DOHH2 (cell line): ENCODE results near the gene FAM131C.

ENCODE experiments used
- H3F3A ChIP-seq: fragments of 200-600 bp; sonication (generic), shearing (Covaris generic); 2 replicates; pipeline ENCODE4 v1.6.0; 2016; ENCODE audit warnings: antibody characterized with exemption, mild to moderate bottlenecking; ENCODE audit not compliant: control insufficient read depth, insufficient read depth
- H3K27ac ChIP-seq: fragments of 200-600 bp; sonication (generic); 2 replicates; pipeline ENCODE4 v1.5.1; 2014; ENCODE audit warnings: low read depth, mild to moderate bottlenecking, low read length, moderate library complexity
- H3K27me3 ChIP-seq: fragments of 200-600 bp; sonication (generic); 2 replicates; pipeline ENCODE4 v1.6.1; 2014; ENCODE audit warnings: mild to moderate bottlenecking, low read length, mixed read lengths; ENCODE audit not compliant: control insufficient read depth
- H3K36me3 ChIP-seq: fragments of 200-600 bp; sonication (generic); 2 replicates; pipeline ENCODE4 v1.6.1; 2014; ENCODE audit warnings: mild to moderate bottlenecking, low read length, moderate library complexity, mixed read lengths; ENCODE audit not compliant: control insufficient read depth
- H3K4me1 ChIP-seq: fragments of 200-600 bp; sonication (generic); 2 replicates; pipeline ENCODE4 v1.6.1; 2014; ENCODE audit warnings: mild to moderate bottlenecking, low read length, mixed read lengths; ENCODE audit not compliant: control insufficient read depth
- H3K4me2 ChIP-seq: fragments of 200-600 bp; sonication (generic); 2 replicates; pipeline ENCODE4 v1.6.0; 2014; ENCODE audit warnings: mild to moderate bottlenecking, low read length, moderate library complexity
- H3K4me3 ChIP-seq: fragments of 200-600 bp; sonication (generic); 2 replicates; pipeline ENCODE4 v1.5.1; 2014; ENCODE audit warnings: mild to moderate bottlenecking, low read length, mixed read lengths
- H3K79me2 ChIP-seq: fragments of 200-600 bp; sonication (generic); 2 replicates; pipeline ENCODE4 v1.6.1; 2014; ENCODE audit warnings: mild to moderate bottlenecking, low read length, mixed read lengths; ENCODE audit not compliant: control insufficient read depth
- H3K9me2 ChIP-seq: fragments of 200-600 bp; sonication (generic); replicated peaks from 2 replicates; pipeline ENCODE4 v1.6.1; 2014; ENCODE audit warnings: mild to moderate bottlenecking, low read length, mixed read lengths; ENCODE audit not compliant: control insufficient read depth
- H3K9me3 ChIP-seq: fragments of 200-600 bp; sonication (generic); 2 replicates; pipeline ENCODE4 v1.6.1; 2014; ENCODE audit warnings: antibody characterized with exemption, low read length, mixed read lengths; ENCODE audit not compliant: control insufficient read depth, insufficient read depth
- H4K20me1 ChIP-seq: fragments of 200-600 bp; sonication (generic); 2 replicates; pipeline ENCODE4 v1.6.0; 2014; ENCODE audit warnings: low read depth, mild to moderate bottlenecking, antibody characterized with exemption, low read length, moderate library complexity; ENCODE audit not compliant: control insufficient read depth, insufficient read depth
- CTCF ChIP-seq: fragments of 200-600 bp; sonication (generic); IDR thresholded peaks from one replicate; pipeline ENCODE4 v1.5.1; 2014; ENCODE audit warnings: antibody characterized with exemption, mild to moderate bottlenecking, low read depth, low read length; ENCODE audit not compliant: poor library complexity, severe bottlenecking
- EZH2phosphoT487 ChIP-seq: fragments of 200-600 bp; sonication (generic); IDR thresholded peaks from 2 replicates; pipeline ENCODE4 v1.6.1; 2017; ENCODE audit warnings: borderline replicate concordance, mild to moderate bottlenecking, antibody characterized with exemption, low read length, moderate library complexity, mixed read lengths

Gene FAM131C

DNA sequence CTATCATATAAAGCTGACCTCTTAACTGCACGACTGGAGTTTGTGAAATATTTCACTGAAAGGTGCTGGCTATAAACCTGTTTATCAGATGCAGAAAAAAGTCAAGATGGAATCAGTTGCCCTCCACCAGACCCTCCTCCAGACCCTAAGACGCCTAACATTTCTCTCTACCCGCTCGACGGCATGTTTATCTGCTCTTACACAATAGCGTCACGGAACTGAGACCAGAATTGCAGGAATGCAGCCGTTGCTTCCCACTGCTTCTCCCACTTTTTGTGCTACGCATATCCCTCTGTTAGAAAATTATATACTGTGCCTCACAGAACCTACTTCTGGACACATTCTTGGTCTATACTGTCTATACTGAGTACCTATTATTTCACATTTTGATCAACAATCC, 28.2 kb upstream of the FAM131C start:
- Histone ChIP-seq H3K27me3 (no peaks in the 10 kb centered on the region), H3K9me3 (no peaks in the 10 kb centered on the region), H3K4me2 (no peak overlapping the region), H3F3A (no peaks in the 10 kb centered on the region), H3K36me3 (no peaks in the 10 kb centered on the region), H3K4me3 (no peak overlapping the region), H4K20me1 (no peaks in the 10 kb centered on the region), H3K9me2 (no peaks in the 10 kb centered on the region), H3K79me2 (no peaks in the 10 kb centered on the region), H3K27ac (no peak overlapping the region), H3K4me1 (no peaks in the 10 kb centered on the region)
- TF ChIP-seq CTCF (no peak), EZH2phosphoT487 (no peak)

GRCh38 chr1:16099412-16099811, 26.0 kb upstream of the FAM131C start:
- H3K4me1 ChIP-seq = no peaks in the 10 kb centered on the region
- no peak overlapping the region for H3K27ac ChIP-seq
- no peaks in the 10 kb centered on the region for H3K9me2 ChIP-seq
- H4K20me1 ChIP-seq = no peaks in the 10 kb centered on the region
- no peaks in the 10 kb centered on the region for H3F3A ChIP-seq
- H3K4me2 ChIP-seq = no peak overlapping the region
- H3K79me2 ChIP-seq = no peaks in the 10 kb centered on the region
- H3K27me3 ChIP-seq = no peaks in the 10 kb centered on the region
- H3K36me3 ChIP-seq = no peaks in the 10 kb centered on the region
- no peaks in the 10 kb centered on the region for H3K9me3 ChIP-seq
- no peak for TF ChIP-seq EZH2phosphoT487
- TF ChIP-seq CTCF = no peak
- no peak overlapping the region for H3K4me3 ChIP-seq

- no peaks in the 10 kb centered on the region for H3K9me2 ChIP-seq
- TF ChIP-seq EZH2phosphoT487 = no peak
- no peak for TF ChIP-seq CTCF
- H3K4me1 ChIP-seq = no peaks in the 10 kb centered on the region
- no peaks in the 10 kb centered on the region for H3K79me2 ChIP-seq
- H3K9me3 ChIP-seq = no peaks in the 10 kb centered on the region
- no peak overlapping the region for H3K27ac ChIP-seq
- no peaks in the 10 kb centered on the region for H3K36me3 ChIP-seq
- H3K27me3 ChIP-seq = no peaks in the 10 kb centered on the region
- no peak overlapping the region for H3K4me2 ChIP-seq
- no peaks in the 10 kb centered on the region for H3F3A ChIP-seq
- no peak overlapping the region for H3K4me3 ChIP-seq
- no peaks in the 10 kb centered on the region for H4K20me1 ChIP-seq
Observed at GRCh38 chr1:16095447-16095846, 22.0 kb upstream of the FAM131C start.
